NOMO-1 (cell line): ENCODE data around the gene ZNF528.

Source experiments
- DNase-seq, 2 experiments: peaks; one replicate each; lab custom pipeline; 2025; ENCODE audit not compliant: unreplicated experiment in 2 of 2; lab: John Stamatoyannopoulos, UW

ZNF528 gene

DNA sequence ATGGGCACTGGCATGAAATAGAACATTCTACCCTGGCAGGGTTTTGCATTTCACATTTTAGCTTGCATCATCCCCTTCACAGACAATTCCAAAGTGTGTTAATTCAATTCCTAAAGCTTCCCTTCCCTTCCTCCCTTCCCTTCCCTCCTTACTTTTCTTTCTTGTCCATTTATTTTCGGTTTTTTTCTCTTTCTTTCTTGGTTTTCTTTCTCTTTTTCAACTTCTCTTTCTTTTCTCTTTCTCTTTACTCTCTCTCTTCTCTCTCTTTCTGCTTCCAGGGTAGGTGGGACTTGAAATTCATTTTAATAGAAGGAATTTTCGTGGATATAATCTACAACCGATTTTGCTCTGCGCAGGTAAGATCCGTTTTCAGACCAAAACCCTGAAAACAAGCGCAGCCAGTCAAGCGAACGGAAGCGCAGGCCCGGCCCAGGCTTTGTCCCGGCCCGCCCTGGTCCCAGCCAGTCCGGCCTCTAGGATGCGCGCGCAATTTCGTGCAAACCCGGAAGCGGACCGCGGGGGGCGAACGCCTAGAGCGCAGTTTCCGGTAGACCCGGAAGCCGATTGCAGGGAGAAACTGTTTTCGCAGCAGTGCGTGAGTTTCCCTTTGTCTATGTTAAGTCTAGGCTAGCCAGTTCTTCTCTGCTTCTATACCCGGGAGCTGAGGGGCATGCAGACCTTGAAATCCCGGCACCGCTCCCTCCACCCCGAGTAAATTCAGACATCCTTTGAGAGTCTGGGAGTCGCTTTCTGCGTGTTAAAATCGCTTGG is at the start of gene ZNF528:
Gene ZNF528, plus strand, starts transcription at position 540 of the 771 bp plus-strand sequence. CDS start 4,165 bp downstream, outside the sequence.
- DNase-seq, result peak; percentile 20 to 27

DNA sequence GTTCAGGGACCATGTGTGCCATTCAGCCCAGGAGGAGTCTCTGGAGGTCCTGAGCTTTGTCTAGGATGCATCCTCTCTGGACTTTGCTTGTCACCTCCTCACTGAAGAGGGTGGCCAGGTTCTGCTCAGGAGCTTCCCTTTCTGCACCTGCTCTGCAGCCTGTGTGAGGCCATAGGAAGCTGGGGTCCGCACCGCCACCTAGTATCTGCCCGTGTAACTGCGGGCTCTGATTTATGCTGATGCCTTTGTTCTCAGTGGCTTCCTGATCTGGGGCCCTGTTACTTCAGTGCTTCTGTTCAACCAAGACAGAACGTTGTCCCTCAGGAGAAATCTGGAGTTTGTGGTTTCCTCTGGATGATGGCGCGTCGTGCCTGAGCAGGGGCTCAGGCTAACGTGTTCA is 46.1 kb upstream of the ZNF528 start:
- DNase-seq, result no peak

DNA sequence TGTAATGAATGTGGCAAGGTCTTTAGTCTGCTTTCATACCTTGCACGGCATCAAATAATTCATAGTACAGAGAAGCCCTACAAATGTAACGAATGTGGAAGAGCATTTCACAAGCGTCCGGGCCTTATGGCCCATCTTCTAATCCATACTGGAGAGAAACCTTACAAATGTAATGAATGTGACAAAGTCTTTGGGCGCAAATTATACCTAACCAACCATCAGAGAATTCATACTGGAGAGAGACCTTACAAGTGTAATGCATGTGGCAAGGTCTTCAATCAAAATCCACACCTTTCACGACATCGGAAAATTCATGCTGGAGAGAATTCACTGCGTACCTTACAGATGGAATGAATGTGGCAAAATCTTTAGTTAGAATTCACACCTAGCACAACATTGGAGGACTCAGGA is 31.2 kb upstream of the ZNF528 start:
- DNase-seq, result no peak

DNA sequence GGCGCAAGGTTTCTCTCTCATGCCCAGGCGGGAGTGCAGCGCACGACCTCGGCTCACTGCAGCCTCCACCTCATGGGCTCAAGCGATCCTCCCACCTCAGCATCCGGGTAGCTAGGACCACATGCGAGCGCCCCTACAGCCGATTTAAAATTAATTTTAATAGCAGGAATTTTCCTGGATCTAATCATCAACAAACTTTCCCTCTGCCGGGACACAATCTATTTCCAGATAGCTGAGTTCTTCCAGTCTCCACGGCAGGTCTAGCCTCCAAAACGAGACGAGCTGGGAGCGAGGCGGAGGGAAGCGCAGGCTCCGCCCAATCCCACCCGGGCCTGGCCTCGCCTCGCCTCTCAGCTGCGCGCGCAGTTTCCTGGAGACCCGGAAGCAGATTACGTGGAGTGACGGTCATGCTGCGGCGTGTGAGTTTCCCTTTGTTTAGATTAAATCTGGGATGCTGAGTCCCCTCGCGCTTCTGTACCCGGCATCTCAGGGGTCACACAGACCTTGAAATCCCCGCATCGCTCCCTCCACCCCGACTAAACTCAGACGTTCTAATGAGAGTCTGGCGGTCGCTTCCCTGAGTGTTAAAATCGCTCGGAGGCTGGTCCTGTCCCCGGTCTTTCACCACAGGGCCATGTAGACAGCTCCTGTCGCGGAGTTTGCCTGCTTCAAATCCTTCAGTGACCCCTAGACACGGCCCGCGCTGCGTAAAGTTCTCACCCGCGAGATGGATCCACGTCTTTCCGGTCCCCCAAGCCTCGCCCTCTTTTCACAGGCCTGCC is 27.9 kb upstream of the ZNF528 start, which contains the start of gene ZNF880:
Gene ZNF880, plus strand, starts transcription at position 365 of the 782 bp plus-strand sequence. Its CDS starts 43 bp downstream, at position 408.
- DNase-seq, result no peak

DNA sequence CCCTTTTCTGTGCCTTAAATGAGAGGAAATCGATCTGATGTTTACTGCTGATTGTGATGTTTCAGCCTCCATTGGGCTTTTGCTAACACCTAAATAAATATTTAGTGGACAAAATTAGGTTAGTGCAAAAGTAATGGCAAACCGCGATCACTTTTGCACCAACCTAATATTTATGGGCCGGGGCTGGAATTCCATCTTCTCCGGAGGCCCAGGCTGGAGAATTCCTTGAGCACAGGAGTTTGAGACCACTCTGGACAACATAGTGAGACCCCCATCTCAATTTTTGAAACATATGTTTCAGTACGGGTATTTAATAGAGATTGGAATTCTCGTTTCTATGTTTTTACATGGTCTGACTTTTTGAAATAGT is 27.3 kb upstream of the ZNF528 start:
- DNase-seq, result no peak

DNA sequence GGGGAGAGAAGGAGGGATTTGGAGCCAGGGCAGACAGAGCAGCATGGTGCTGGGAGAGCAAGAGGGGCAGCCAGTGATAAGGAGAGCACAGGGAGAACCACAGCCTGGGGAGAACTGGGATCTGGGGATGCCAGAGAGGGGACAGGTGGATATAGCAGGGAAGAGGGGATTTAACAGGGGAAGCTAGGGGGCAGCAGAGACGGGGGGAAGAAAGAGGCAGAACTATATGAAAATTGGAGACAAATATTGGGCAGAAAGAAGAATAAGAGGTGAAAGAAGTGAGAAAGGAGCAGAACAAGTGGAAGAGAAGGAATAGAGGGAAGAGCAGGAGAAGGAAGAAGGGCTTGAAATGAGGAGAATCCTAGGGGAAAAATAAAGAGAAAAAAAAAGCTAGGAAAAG is 6.5 kb upstream of the ZNF528 start:
- no peak for DNase-seq

DNA sequence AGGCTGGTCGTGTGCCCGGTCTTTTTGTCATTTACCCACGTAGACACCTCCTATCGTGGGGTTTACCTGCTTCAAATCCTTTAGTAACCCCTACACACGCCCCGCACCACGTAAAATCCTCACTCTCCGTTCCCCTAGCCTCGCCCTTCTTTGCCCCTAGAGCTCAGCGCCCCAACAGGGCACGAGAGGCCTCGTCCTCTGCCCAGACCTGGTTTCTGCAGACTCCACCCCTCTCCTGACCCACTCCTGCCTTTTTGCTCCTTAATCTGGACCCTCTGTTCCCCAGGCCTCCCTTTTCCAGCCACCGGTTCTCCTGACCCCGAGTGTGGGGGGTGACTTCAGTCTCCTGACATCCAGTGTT is 412 bp downstream of the ZNF528 start:
- DNase-seq, result no peak

DNA sequence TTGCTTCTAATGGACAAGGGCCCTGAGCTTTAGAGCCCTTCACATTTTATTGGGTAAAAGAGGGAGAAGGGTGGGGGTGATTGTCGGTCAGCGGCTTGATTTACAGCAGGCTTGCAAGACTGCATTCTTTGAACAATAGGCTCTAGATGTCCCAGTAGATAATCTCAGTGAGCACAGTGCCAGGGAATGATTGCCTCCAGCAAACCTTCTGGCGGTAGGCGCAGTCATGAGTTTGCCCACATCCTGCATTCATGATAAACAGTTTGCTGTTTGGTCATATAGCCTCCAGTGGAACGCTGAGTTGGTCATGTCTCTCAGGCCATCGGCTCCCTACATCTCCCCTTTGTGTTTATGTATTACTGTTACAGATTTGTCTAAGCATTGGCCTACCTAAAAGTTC is 12.6 kb downstream of the ZNF528 start:
- no peak for DNase-seq

DNA sequence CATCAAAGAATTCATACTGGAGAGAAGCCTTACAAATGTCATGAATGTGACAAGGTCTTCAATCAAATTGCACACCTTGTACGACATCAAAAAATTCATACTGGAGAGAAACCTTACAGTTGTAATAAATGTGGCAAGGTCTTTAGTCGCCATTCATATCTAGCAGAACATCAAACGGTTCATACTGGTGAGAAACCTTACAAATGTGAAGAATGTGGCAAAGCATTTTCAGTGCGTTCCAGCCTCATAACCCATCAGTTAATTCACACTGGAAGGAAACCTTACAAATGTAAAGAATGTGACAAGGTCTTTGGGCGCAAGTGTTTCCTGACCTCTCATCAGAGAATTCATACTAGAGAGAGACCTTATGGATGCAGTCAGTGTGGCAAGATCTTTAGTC is 18.1 kb downstream of the ZNF528 start:
- DNase-seq, result no peak

DNA sequence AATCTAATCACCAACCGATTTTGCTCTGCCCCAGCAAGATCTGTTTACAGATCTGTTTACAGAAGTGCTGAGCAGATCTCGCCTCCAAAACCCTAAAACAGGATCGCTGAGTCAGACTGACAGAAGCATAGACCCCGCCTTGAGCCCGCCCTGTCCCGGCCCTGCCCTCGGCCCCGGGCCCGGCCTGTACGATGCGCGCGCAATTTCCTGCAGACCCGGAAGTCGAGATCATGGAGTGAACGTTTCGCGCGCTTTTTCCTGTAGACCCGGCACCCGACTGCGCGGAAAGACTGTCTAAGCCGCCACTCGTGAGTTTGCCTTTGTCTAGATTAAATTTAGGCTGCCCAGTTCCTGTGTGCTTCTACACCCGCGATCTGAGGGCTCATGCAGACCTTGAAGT is 31.3 kb downstream of the ZNF528 start, which contains the start of gene ZNF534:
Gene ZNF534, plus strand, starts transcription at position 212 of the 400 bp plus-strand sequence. CDS start 2,327 bp downstream, outside the sequence.
- no peak for DNase-seq

DNA sequence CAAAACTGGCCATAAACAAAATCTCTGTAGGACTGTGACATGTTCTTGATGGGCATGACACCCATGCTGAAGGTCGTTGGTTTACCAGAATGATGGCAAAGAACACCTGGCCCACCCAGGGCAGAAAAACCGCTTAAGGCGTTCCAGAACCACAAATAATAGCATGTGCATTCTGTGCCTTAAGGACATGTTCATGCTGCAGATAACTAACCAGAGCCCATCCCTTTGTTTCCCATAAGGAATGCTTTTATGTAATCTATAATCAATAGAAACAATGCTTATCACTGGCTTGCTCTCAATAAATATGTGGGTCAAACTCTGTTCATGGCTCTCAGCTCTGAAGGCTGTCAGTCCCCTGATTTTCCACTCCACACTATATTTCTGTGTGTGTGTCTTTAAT is 44.5 kb downstream of the ZNF528 start:
- DNase-seq, result no peak

DNA sequence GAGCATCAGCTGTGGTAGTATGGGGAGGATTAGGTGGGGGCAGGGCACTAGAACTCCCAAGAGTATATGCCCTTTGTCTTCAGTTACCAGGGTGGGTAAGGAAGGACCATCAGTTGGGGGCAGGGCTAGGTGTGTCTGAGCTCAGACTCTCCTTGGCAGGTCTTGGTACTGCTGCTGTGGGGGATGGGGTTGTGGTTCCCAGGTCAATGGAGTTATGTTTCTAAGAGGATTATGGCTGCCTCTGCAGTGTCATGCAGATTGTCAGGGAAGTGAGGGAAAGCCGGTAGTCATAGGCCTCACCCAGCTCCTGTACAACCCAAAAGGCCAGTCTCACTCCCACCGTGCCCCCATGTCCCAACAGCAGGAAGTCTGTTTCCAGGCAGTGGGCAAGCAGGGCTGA is 46.9 kb downstream of the ZNF528 start:
- no peak for DNase-seq

DNA sequence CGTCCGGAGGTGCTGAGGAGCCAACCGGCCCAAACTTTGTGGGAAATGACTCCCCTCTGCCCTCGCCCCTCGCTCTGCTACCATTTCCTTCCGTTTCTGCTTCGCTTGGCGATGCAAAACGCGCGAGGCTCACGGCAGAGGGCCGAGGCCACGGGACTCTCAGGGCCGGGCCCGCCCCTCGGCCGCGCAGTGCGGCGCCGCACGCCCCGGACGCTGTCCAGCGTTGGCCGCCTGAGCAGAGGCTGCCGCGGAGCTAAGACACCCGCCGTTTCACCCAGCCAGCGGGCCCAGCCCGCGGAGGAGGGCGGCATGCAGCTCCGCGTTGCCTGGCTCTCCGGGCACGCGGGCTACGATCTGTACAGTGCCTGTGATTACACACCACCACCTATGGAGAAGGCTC is 53.6 kb downstream of the ZNF528 start:
- DNase-seq, result no peak

DNA sequence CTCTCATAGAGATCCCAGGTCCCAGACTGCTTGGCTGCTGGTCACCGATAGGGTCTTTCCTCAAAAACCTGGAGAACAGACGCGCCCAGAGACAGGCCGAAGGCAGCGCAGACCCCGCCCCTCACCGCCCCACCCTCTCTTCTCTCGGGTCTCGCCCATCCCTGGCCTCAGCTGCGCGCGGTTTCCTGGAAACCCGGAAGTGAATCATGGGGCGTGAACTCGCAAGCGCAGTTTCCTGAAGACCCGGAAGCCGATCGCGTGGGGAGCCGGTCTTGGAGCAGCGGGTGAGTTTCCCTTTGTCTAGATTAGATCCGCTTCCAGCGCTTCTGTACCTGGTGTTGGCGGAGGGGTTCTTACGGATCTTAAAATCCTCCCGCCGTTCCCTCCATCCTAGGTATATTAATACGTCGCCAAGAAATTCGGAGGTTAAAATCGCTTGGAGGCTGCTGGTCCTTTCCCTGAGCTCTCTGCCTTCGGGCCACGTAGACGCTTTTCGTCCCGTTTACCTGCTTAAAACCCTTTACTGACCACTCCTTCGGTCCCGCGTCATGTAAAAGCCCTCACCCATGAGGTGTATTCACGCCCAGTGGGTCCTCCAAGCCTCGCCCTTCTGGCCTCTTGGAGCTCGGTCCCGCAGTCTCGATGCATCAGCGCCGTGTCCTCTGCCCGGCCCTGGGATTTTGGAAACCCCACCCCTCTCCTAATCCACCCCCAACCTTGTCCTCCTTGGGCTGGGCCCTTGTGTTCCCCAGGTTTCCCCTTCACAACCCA is 55.9 kb downstream of the ZNF528 start, which contains the start of gene ZNF578:
Gene ZNF578, plus strand, starts transcription at position 230 of the 771 bp plus-strand sequence. CDS start 48,293 bp downstream, outside the sequence.
- DNase-seq, result no peak

DNA sequence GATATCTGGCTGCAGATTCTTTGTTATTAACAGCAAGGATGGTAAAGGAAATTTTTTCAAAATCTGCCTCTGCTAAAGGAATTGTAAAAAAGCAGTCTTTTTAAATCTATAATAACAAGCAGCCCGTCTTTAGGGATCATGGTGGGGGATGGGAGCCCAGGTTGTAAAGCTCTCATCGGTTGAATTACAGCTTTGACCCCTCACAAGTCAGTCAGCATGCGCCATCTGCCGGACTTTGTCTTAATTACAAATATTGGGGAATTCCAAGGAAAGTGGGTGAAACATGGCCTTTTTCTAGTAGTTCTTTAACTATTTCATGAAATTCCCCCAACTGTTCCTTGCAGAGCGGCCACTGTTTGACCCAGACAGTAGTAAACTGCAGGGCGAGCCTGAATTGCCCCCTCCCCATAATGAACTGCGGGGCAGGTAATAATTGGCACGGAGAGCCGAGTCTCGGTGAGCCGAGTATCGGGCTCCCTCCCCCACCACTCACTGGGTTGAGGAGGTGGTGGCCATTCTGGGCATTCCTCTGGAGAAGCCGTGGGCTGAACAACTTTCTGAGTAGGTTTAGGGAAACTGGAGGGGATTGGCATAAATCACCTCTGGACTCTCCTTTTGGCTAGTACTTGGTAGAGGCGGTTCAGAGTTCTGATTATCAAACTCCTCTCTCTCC is 67.3 kb downstream of the ZNF528 start:
- no peak for DNase-seq
